HEK293T (cell line): ENCODE data around the gene TRAF3.

Experiments
- ARNT ChIP-seq: fragments of 450-650 bp; IDR thresholded peaks from 2 replicates; pipeline ENCODE4 v1.6.1; 2017; ENCODE audit warnings: mild to moderate bottlenecking
- FOXA1 ChIP-seq: fragments of 450-650 bp; IDR thresholded peaks from 2 replicates; pipeline ENCODE4 v1.6.1; 2016; ENCODE audit warnings: mild to moderate bottlenecking
- FOXM1 ChIP-seq: fragments of 450-650 bp; IDR thresholded peaks from 2 replicates; pipeline ENCODE4 v1.6.1; 2017; ENCODE audit warnings: mild to moderate bottlenecking, borderline replicate concordance
- TARDBP ChIP-seq: fragments of 450-650 bp; IDR thresholded peaks from 2 replicates; pipeline ENCODE4 v1.6.1; 2016

GRCh38 chr14:102833341-102833740 lies 56.1 kb downstream of the TRAF3 start:
- TF ChIP-seq FOXM1 (no peak), ARNT (no peak), FOXA1 (no peak), TARDBP (no peak)
